H9 (cell line): ENCODE measurements around the gene ANO2. TPM values are rescaled to one million over a fixed set of nuclear protein-coding genes. Genes with fewer than 3 reads are reported as not detected.

Experiments
- DNase-seq: peaks from one replicate; pipeline ENCODE4 v3.0.0-alpha.2; 2017
- H2AFZ ChIP-seq: one replicate; pipeline ENCODE4 v1.6.1; 2013; ENCODE audit warnings: mild to moderate bottlenecking, low read length, control low read depth, moderate library complexity
- H2AK5ac ChIP-seq: 2 replicates; pipeline ENCODE4 v1.6.1; 2013; ENCODE audit warnings: low read length, control low read depth, mixed read lengths; ENCODE audit not compliant: insufficient read length
- H2BK120ac ChIP-seq: one replicate; pipeline ENCODE4 v1.6.1; 2013; ENCODE audit warnings: low read depth, mild to moderate bottlenecking, low read length, control low read depth, inconsistent platforms; ENCODE audit not compliant: poor library complexity, severe bottlenecking
- H2BK12ac ChIP-seq: 2 replicates; pipeline ENCODE4 v1.6.1; 2013; ENCODE audit warnings: low read length, control low read depth, mixed read lengths, low read depth; ENCODE audit not compliant: insufficient read length
- H2BK15ac ChIP-seq: 2 replicates; pipeline ENCODE4 v1.6.1; 2013; ENCODE audit warnings: low read depth, low read length, control low read depth
- H2BK20ac ChIP-seq: one replicate; pipeline ENCODE4 v1.6.1; 2013; ENCODE audit warnings: low read depth, mild to moderate bottlenecking, low read length, control low read depth, inconsistent platforms; ENCODE audit not compliant: poor library complexity, severe bottlenecking
- H2BK5ac ChIP-seq: 2 replicates; pipeline ENCODE4 v1.6.1; 2013; ENCODE audit warnings: low read length, control low read depth, mixed read lengths; ENCODE audit not compliant: insufficient read length
- H3K14ac ChIP-seq: 2 replicates; pipeline ENCODE4 v1.6.1; 2013; ENCODE audit warnings: low read length, control low read depth; ENCODE audit not compliant: insufficient read depth
- H3K18ac ChIP-seq: 2 replicates; pipeline ENCODE4 v1.6.1; 2013; ENCODE audit warnings: low read depth, mild to moderate bottlenecking, mixed read lengths, low read length, control low read depth; ENCODE audit not compliant: insufficient read length
- H3K23ac ChIP-seq: 2 replicates; pipeline ENCODE4 v1.6.1; 2013; ENCODE audit warnings: low read length, control low read depth, mixed read lengths, low read depth; ENCODE audit not compliant: insufficient read length
- H3K23me2 ChIP-seq: 2 replicates; pipeline ENCODE4 v1.6.1; 2013; ENCODE audit warnings: low read depth, mild to moderate bottlenecking, mixed read lengths, low read length, control low read depth; ENCODE audit not compliant: insufficient read length, poor library complexity, severe bottlenecking
- H3K27ac ChIP-seq: 2 replicates; pipeline ENCODE4 v1.5.1; 2013; ENCODE audit warnings: low read length, control low read depth, mixed read lengths, low read depth; ENCODE audit not compliant: insufficient read length
- H3K27me3 ChIP-seq: 2 replicates; pipeline ENCODE4 v1.6.1; 2013; ENCODE audit warnings: low read length, control low read depth, inconsistent platforms; ENCODE audit not compliant: insufficient read depth
- H3K4ac ChIP-seq: 2 replicates; pipeline ENCODE4 v1.6.1; 2013; ENCODE audit warnings: low read depth, mild to moderate bottlenecking, control low read depth, inconsistent platforms, low read length, moderate library complexity
- H3K4me1 ChIP-seq: 2 replicates; pipeline ENCODE4 v1.6.1; 2013; ENCODE audit warnings: low read length, control low read depth, inconsistent platforms; ENCODE audit not compliant: insufficient read depth
- H3K4me2 ChIP-seq: 2 replicates; pipeline ENCODE4 v1.6.1; 2013; ENCODE audit warnings: low read length, control low read depth, mixed read lengths; ENCODE audit not compliant: insufficient read length, insufficient read depth
- H3K56ac ChIP-seq: 2 replicates; pipeline ENCODE4 v1.6.1; 2013; ENCODE audit warnings: low read depth, mild to moderate bottlenecking, mixed read lengths, low read length, control low read depth; ENCODE audit not compliant: insufficient read length
- H3K79me1 ChIP-seq: 2 replicates; pipeline ENCODE4 v1.6.1; 2013; ENCODE audit warnings: low read depth, mild to moderate bottlenecking, moderate library complexity, low read length, control low read depth, inconsistent platforms; ENCODE audit not compliant: insufficient read depth, poor library complexity, severe bottlenecking
- H3K79me2 ChIP-seq: 2 replicates; pipeline ENCODE4 v1.6.1; 2013; ENCODE audit warnings: low read length, control low read depth, inconsistent platforms; ENCODE audit not compliant: insufficient read depth
- H3K9ac ChIP-seq: 2 replicates; pipeline ENCODE4 v1.6.1; 2013; ENCODE audit warnings: low read length, control low read depth, mixed read lengths; ENCODE audit not compliant: insufficient read length; ENCODE audit errors: extremely low read depth
- H3K9me3 ChIP-seq: one replicate; pipeline ENCODE4 v1.6.1; 2013; ENCODE audit warnings: low read depth, low read length, inconsistent platforms; ENCODE audit not compliant: control insufficient read depth
- H3T11ph ChIP-seq: one replicate; pipeline ENCODE4 v1.6.1; 2013; ENCODE audit warnings: mild to moderate bottlenecking, low read length, control low read depth, inconsistent platforms
- H4K20me1 ChIP-seq: one replicate; pipeline ENCODE4 v1.6.1; 2013; ENCODE audit not compliant: control insufficient read depth, insufficient read length, insufficient read depth
- H4K5ac ChIP-seq: 2 replicates; pipeline ENCODE4 v1.6.1; 2013; ENCODE audit warnings: low read depth, mild to moderate bottlenecking, mixed read lengths, low read length, control low read depth; ENCODE audit not compliant: insufficient read length
- H4K8ac ChIP-seq: replicated peaks from 2 replicates; pipeline ENCODE4 v1.6.1; 2013; ENCODE audit warnings: low read length, control low read depth, mixed read lengths, low read depth; ENCODE audit not compliant: insufficient read length
- H4K91ac ChIP-seq: 2 replicates; pipeline ENCODE4 v1.6.1; 2013; ENCODE audit warnings: low read depth, mild to moderate bottlenecking, moderate library complexity, mixed read lengths, low read length, control low read depth; ENCODE audit not compliant: insufficient read length
- H3K27ac Mint-ChIP-seq, 3 experiments: 2 replicates in 2 of 3; 3 replicates in 1 of 3; pipeline ENCODE4 v1.8.0; 2020 to 2021; ENCODE audit warnings: mixed read lengths in 3 of 3, mild to moderate bottlenecking in 1 of 3, moderate library complexity in 1 of 3
- H3K27me3 Mint-ChIP-seq: 2 replicates; pipeline ENCODE4 v1.8.0; 2021; ENCODE audit warnings: low read depth, mild to moderate bottlenecking, moderate library complexity, mixed read lengths
- H3K36me3 Mint-ChIP-seq, 3 experiments: 2 replicates in 2 of 3; 3 replicates in 1 of 3; pipeline ENCODE4 v1.8.0; 2020 to 2021; ENCODE audit warnings: low read depth in 3 of 3, mixed read lengths in 3 of 3; ENCODE audit not compliant: insufficient read depth in 1 of 3
- H3K4me1 Mint-ChIP-seq, 2 experiments: 2 replicates each; pipeline ENCODE4 v1.8.0; 2020; ENCODE audit warnings: mixed read lengths in 2 of 2
- H3K4me3 Mint-ChIP-seq, 2 experiments: 2 replicates in 1 of 2; 3 replicates in 1 of 2; pipeline ENCODE4 v1.8.0; 2020 to 2021; ENCODE audit warnings: mild to moderate bottlenecking in 2 of 2, mixed read lengths in 2 of 2, moderate library complexity in 1 of 2
- H3K9me3 Mint-ChIP-seq, 2 experiments: 2 replicates in 1 of 2; 3 replicates in 1 of 2; pipeline ENCODE4 v1.8.0; 2020; ENCODE audit warnings: mild to moderate bottlenecking in 2 of 2, mixed read lengths in 2 of 2, moderate library complexity in 1 of 2
- CTCF ChIP-seq: fragments of 200-600 bp; sonication (generic); conservative IDR thresholded peaks from 3 replicates; pipeline ENCODE4 v1.8.0; 2021; ENCODE audit warnings: antibody characterized with exemption, mild to moderate bottlenecking
- WGBS: extraction: QIAGEN DNeasy Blood & Tissue Kit; methylation state at CpG from one replicate; pipeline ENCODE4 v1.1.7; 2013; ENCODE audit warnings: missing lambda C conversion rate, low lambda C conversion rate, mixed read lengths; ENCODE audit not compliant: insufficient read length; ENCODE audit errors: extremely low coverage; 5-methylcytosine and 5-hydroxymethylcytosine counted together
- total RNA-seq: library from RNA; stranded (reverse); gene quantifications from 2 replicates; pipeline ENCODE4 v1.2.1, GENCODE V29; 2021

Gene ANO2
- total RNA-seq, 1 experiment from 2014 or later = 3.8 TPM

DNA sequence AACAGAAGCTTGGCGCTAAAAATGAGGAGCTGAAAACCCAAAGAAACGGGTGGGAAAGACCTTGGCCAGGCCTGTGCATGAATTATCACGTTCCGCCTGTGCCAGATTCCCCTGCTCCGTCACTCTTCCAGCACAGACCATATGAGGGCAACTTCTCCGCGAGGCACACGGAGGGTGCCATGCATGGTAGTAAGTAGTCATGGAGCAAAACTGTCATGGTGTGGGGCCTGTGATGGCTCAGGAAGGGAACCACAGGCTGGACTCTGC lies 148.2 kb downstream of the ANO2 start:
- Histone ChIP-seq H3K79me1 (no peaks in the 10 kb centered on the region), H2AFZ (no peak overlapping the region), H2AK5ac (no peak overlapping the region), H2BK12ac (no peak overlapping the region), H3T11ph (no peak overlapping the region), H2BK15ac (no peak overlapping the region), H4K5ac (no peak overlapping the region), H4K8ac (no peak overlapping the region), H4K91ac (no peak overlapping the region), H3K79me2 (no peaks in the 10 kb centered on the region), H3K4ac (no peak overlapping the region), H3K27ac (no peak overlapping the region), H3K56ac (no peak overlapping the region), H3K14ac (no peak overlapping the region; the same call in 1 of the 2 replicates), H3K18ac (no peak overlapping the region), H3K23ac (no peak overlapping the region), H2BK20ac (no peak overlapping the region), H4K20me1 (no peaks in the 10 kb centered on the region), H3K4me2 (no peak overlapping the region), H3K4me1 (no peaks in the 10 kb centered on the region), H3K9me3 (no peaks in the 10 kb centered on the region), H3K27me3 (no peaks in the 10 kb centered on the region), H2BK120ac (no peak overlapping the region), H2BK5ac (no peak overlapping the region), H3K9ac (no peak overlapping the region), H3K23me2 (no peaks in the 10 kb centered on the region)
- Mint-ChIP-seq H3K27me3 (no peaks in the 10 kb centered on the region), H3K4me1 (no peaks in the 10 kb centered on the region), H3K4me3 (no peak overlapping the region), H3K36me3 (no peaks in the 10 kb centered on the region), H3K27ac (no peak overlapping the region), H3K9me3 (no peaks in the 10 kb centered on the region; a peak in 1 of 5 replicates)
- DNase-seq = no peak
- no peak for TF ChIP-seq CTCF
- no CpG with 5 or more reads among the region's 8 CpGs for WGBS
